ENCODE data around the gene PRR5L.

PRR5L gene

DNA sequence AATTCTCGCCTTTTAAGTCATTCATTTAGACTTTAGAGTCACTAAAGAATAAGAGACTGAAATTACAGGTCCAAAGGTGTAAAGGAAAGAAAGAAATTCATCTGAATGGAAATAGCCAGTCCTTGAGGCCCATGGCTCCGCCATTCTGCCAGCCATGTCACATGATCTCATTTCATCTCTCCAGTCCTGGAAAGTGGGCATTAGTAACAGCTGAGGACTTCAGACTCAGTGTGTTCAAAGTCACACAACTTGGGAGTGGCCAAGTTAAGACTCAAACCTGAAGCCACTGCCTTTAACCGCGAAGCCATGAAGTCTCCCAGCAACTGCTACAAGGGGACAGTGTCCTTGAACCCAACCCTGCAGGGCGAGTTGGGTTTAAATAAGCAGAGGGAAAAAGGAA, 103.7 kb downstream of the PRR5L start:
- no peak overlapping the region for H3K4me3 Mint-ChIP-seq
- peaks cover 26% of the 10 kb centered on the region for H3K36me3 Mint-ChIP-seq (ENCODE audit: low read depth)
- no peaks in the 10 kb centered on the region for H3K9me3 Mint-ChIP-seq
- DNase-seq: no peak
- no peak overlapping the region for H3K27ac Mint-ChIP-seq
- H3K27me3 Mint-ChIP-seq (ENCODE audit: low read depth, poor library complexity): no peaks in the 10 kb centered on the region
- TF ChIP-seq, protein P1, sequence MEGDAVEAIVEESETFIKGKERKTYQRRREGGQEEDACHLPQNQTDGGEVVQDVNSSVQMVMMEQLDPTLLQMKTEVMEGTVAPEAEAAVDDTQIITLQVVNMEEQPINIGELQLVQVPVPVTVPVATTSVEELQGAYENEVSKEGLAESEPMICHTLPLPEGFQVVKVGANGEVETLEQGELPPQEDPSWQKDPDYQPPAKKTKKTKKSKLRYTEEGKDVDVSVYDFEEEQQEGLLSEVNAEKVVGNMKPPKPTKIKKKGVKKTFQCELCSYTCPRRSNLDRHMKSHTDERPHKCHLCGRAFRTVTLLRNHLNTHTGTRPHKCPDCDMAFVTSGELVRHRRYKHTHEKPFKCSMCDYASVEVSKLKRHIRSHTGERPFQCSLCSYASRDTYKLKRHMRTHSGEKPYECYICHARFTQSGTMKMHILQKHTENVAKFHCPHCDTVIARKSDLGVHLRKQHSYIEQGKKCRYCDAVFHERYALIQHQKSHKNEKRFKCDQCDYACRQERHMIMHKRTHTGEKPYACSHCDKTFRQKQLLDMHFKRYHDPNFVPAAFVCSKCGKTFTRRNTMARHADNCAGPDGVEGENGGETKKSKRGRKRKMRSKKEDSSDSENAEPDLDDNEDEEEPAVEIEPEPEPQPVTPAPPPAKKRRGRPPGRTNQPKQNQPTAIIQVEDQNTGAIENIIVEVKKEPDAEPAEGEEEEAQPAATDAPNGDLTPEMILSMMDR (IDR thresholded peaks at IDR 0.05): no peak
- no peaks in the 10 kb centered on the region for H3K4me1 Mint-ChIP-seq

DNA sequence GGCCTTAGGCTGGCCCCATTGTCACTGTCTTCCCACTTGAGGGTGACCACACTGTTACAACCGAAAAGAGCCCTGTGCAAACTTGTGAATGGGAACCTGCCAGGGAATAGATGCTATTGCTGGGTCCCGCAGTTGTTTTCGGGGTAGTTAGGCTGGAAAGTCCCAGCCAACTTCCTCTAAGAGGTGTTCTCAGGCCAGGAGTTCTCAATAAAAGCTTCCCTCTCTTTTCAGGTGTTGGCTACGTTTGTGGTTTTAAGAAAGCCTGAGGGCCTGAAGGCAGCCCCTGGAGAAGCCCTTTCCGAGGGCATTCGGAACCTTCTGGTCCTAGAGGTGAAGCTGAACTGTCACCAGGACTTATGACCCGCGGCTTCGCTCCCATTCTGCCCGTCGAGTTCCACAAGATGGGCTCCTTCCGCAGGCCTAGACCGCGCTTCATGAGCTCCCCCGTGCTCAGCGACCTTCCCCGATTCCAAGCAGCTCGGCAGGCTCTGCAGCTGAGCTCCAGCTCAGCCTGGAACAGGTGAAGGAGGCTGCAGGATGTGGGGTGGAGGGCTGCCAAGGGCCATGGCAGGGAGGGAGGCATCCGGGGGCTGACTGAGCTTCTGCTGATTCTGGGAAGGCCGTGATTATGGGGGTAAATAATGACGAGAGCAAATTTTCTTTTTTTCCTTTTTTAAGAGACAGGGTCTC, 104.8 kb downstream of the PRR5L start:
- Mint-ChIP-seq H3K27ac (no peak overlapping the region), H3K4me1 (no peaks in the 10 kb centered on the region), H3K9me3 (no peaks in the 10 kb centered on the region), H3K27me3 (ENCODE audit: low read depth, poor library complexity) (no peaks in the 10 kb centered on the region), H3K36me3 (ENCODE audit: low read depth) (peaks cover 30% of the 10 kb centered on the region), H3K4me3 (no peak overlapping the region)
- TF ChIP-seq, protein P1 (IDR thresholded peaks at IDR 0.05): no peak
- DNase-seq: no peak

DNA sequence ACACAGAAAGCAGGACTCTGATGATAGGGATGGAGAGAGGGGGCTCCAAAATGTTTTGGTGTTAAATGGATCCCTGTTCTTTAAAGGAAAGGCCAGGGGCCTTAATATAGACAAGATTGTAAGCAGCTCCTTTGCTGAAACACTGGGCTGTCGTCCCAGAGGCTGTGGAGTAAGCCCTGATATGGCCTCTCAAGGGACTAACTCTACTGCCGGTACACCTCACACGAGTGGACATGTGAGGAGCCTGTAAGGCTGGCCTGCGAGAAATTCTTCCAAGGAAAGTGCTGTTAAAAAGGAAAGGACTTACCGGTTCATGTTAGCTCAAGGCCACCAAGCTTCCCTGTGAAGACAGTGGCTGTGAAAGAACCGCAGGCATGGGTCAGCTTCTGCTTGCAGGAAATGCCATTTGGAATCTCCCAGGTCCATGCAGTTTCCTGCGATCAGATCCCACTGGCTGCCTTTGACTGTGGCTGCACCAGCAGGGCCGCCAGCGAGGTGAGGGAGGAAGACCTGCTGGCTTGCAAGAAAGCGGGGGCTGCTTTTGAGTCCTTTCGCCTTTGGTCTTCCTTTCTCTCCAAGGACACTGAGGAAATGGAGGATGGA, 106.6 kb downstream of the PRR5L start:
- Mint-ChIP-seq H3K9me3 (no peaks in the 10 kb centered on the region), H3K27me3 (ENCODE audit: low read depth, poor library complexity) (peaks cover 3% of the 10 kb centered on the region), H3K4me3 (no peak overlapping the region), H3K36me3 (ENCODE audit: low read depth) (peaks cover 33% of the 10 kb centered on the region), H3K27ac (peak overlapping the region; percentile 48), H3K4me1 (no peaks in the 10 kb centered on the region)
- DNase-seq: no peak
- TF ChIP-seq, protein P1 (IDR thresholded peaks at IDR 0.05): no peak

DNA sequence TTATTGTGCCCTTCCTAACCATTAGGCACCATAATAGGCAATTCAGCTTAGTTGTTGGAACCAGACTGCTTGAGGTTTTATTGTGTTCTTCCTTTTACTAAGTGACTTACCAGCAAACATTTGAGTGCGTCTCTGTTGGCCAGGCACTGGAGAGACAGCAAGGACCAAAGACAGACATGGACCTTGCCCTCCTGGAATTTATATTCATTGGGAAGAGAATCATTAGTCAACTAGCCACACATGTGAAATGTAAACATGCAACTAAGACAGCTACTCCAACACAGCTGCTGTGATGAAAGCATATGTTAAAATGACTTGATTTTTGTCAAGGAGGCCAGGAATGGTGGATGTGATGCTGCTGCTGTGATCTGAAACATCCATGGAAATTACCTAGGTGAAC, 107.6 kb downstream of the PRR5L start:
- peaks cover 28% of the 10 kb centered on the region for H3K36me3 Mint-ChIP-seq (ENCODE audit: low read depth)
- H3K4me3 Mint-ChIP-seq: no peak overlapping the region
- no peak overlapping the region for H3K27ac Mint-ChIP-seq

DNA sequence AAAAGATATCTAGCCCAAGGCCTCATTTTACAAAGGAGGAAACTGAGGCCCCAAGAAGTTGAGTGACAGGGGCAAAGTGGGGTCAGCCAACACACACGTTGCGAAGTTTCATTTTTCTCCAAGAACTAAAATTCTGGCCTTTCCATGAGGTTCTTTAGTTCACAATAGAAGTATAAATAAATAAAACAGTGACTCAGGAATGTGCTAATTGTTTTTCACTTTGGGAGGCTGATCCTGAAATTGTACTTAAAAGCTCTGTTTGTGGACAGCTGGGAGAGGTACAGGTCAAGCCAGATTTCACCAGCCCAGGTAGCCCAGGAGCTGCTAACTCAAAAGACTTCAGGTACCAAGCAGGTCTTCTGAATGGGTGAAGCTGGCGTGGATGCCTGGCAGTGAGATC, 108.7 kb downstream of the PRR5L start:
- Mint-ChIP-seq H3K4me1 (peaks cover 9% of the 10 kb centered on the region), H3K9me3 (no peaks in the 10 kb centered on the region), H3K36me3 (ENCODE audit: low read depth) (peaks cover 31% of the 10 kb centered on the region), H3K4me3 (no peak overlapping the region), H3K27me3 (ENCODE audit: low read depth, poor library complexity) (peaks cover 3% of the 10 kb centered on the region), H3K27ac (no peak overlapping the region)
- DNase-seq: no peak
- TF ChIP-seq, protein P1 (IDR thresholded peaks at IDR 0.05): no peak

More for the DNA sequence above, 107.6 kb downstream of the PRR5L start:
- TF ChIP-seq, protein P1 (IDR thresholded peaks at IDR 0.05): no peak
- Mint-ChIP-seq H3K4me1 (peaks cover 2% of the 10 kb centered on the region), H3K27me3 (ENCODE audit: low read depth, poor library complexity) (peaks cover 3% of the 10 kb centered on the region), H3K9me3 (no peaks in the 10 kb centered on the region)
- DNase-seq: no peak
